ENCODE measurements around the gene KDM7A. TPM values are rescaled to one million over a fixed set of nuclear protein-coding genes. Genes with fewer than 3 reads are reported as not detected.
"Not testable (repeated sequence)": the region's sequence is repeated elsewhere in the genome, so short reads cannot be mapped to it uniquely, and the experiment has no call there.

KDM7A gene
- total and polyA plus RNA-seq, 10 donors, result 2.5 to 41.5 (median 22.1) TPM

GRCh38 chr7:140206616-140207389 is 30.0 kb upstream of the KDM7A start:
- Histone ChIP-seq H3K4me1 (peaks cover 12 to 54% (median 25%) of the 10 kb centered on the region in 6 donors), H3K36me3 (no peaks in the 10 kb centered on the region), H3K9me3 (peaks cover 0 to 6% (median 0%) of the 10 kb centered on the region in 8 donors), H3K27me3 (replicated peaks in 1 of 7) (no peaks in the 10 kb centered on the region), H3K4me3 (no peak overlapping the region), H3K27ac (no peak overlapping the region)
- intact Hi-C loops (cut with DNase I; ENCODE audit: low total_unique reads), result no loop called here
- no peak for DNase-seq
- WGBS, 5 donors, result 55 to 65% (median 63%) methylated on average over 4 of the region's 4 CpGs
- TF ChIP-seq CTCF (IDR thresholded peaks at IDR 0.05 in 8 of 11, conservative IDR thresholded peaks at IDR 0.05 in 3 of 11), result no peak
- TF ChIP-seq POLR2AphosphoS5 (IDR thresholded peaks at IDR 0.05), result no peak
- no peak for TF ChIP-seq POLR2A (IDR thresholded peaks at IDR 0.05)

GRCh38 chr7:140205600-140205999 is 28.8 kb upstream of the KDM7A start:
- Histone ChIP-seq H3K9me3 (peaks cover 0 to 6% (median 0%) of the 10 kb centered on the region in 8 donors), H3K27me3 (replicated peaks in 1 of 7) (no peaks in the 10 kb centered on the region), H3K27ac (no peak overlapping the region), H3K36me3 (no peaks in the 10 kb centered on the region), H3K4me1 (peaks cover 7 to 42% (median 15%) of the 10 kb centered on the region in 6 donors), H3K4me3 (no peak overlapping the region)
- intact Hi-C loops (cut with DNase I; ENCODE audit: low total_unique reads), result no loop called here
- 64 to 77% (median 69%) methylated on average over 4 of the region's 4 CpGs for WGBS, 5 donors
- DNase-seq, result no peak
- TF ChIP-seq POLR2A (IDR thresholded peaks at IDR 0.05) (no peak), POLR2AphosphoS5 (IDR thresholded peaks at IDR 0.05) (no peak), CTCF (IDR thresholded peaks at IDR 0.05 in 8 of 11, conservative IDR thresholded peaks at IDR 0.05 in 3 of 11) (no peak)

- intact Hi-C loops (cut with DNase I; ENCODE audit: low total_unique reads), result no loop called here
- TF ChIP-seq POLR2A (IDR thresholded peaks at IDR 0.05) (no peak), CTCF (IDR thresholded peaks at IDR 0.05 in 8 of 11, conservative IDR thresholded peaks at IDR 0.05 in 3 of 11) (no peak), POLR2AphosphoS5 (IDR thresholded peaks at IDR 0.05) (no peak)
- Histone ChIP-seq H3K27ac (no peak overlapping the region), H3K9me3 (peaks cover 0 to 6% (median 0%) of the 10 kb centered on the region in 8 donors), H3K4me1 (peaks cover 0 to 21% (median 2%) of the 10 kb centered on the region in 6 donors), H3K27me3 (replicated peaks in 1 of 7) (no peaks in the 10 kb centered on the region), H3K4me3 (no peak overlapping the region), H3K36me3 (no peaks in the 10 kb centered on the region)
- DNase-seq, result no peak
These were observed 26.8 kb upstream of the KDM7A start for GRCh38 chr7:140203556-140203955.

GRCh38 chr7:140202942-140203341 is 26.2 kb upstream of the KDM7A start:
- DNase-seq; intact Hi-C loops (cut with DNase I; ENCODE audit: low total_unique reads); H3K27ac ChIP-seq; H3K36me3 ChIP-seq; H3K4me3 ChIP-seq; H3K9me3 ChIP-seq; H3K27me3 ChIP-seq (replicated peaks in 1 of 7): not testable (repeated sequence)
- WGBS, 5 donors, result 87 to 97% (median 96%) methylated on average over 6 of the region's 6 CpGs
- peaks cover 0 to 21% (median 2%) of the 10 kb centered on the region in 6 donors for H3K4me1 ChIP-seq

All from spleen (tissue), 11 donors.